MM.1S (cell line): ENCODE measurements around the gene PI4KB.

ENCODE experiments used
- CTCF ChIP-seq: fragments of 300-600 bp; sonication (generic); IDR thresholded peaks from 2 replicates; pipeline ENCODE4 v1.5.1; 2016; ENCODE audit warnings: antibody characterized with exemption, low read length, mixed read lengths
- EZH2 ChIP-seq: fragments of 300-600 bp; sonication (generic); optimal IDR thresholded peaks from 2 replicates; pipeline ENCODE3; 2017; ENCODE audit warnings: low read depth, mild to moderate bottlenecking, antibody characterized with exemption, low read length, mixed read lengths
- EZH2phosphoT487 ChIP-seq: fragments of 300-600 bp; sonication (generic); IDR thresholded peaks from 2 replicates; pipeline ENCODE4 v1.6.1; 2018; ENCODE audit warnings: antibody characterized with exemption, low read length

- TF ChIP-seq CTCF (no peak), EZH2phosphoT487 (no peak), EZH2 (no peak)
These were observed 37.1 kb downstream of the PI4KB start for GRCh38 chr1:151289991-151290708.
